GM19397 (cell line): ENCODE results near the gene SLIT2.
A peak's percentile ranks its signal among the peaks of the same experiment; 100 is the strongest.

Experiments used
- ATAC-seq: cut with Tn5 transposase; IDR thresholded peaks from one replicate; pipeline ENCODE4 v1.9.1; 2021; ENCODE audit warnings: mild to moderate bottlenecking, moderate library complexity; ENCODE audit not compliant: unreplicated experiment

The SLIT2 gene, protein sequence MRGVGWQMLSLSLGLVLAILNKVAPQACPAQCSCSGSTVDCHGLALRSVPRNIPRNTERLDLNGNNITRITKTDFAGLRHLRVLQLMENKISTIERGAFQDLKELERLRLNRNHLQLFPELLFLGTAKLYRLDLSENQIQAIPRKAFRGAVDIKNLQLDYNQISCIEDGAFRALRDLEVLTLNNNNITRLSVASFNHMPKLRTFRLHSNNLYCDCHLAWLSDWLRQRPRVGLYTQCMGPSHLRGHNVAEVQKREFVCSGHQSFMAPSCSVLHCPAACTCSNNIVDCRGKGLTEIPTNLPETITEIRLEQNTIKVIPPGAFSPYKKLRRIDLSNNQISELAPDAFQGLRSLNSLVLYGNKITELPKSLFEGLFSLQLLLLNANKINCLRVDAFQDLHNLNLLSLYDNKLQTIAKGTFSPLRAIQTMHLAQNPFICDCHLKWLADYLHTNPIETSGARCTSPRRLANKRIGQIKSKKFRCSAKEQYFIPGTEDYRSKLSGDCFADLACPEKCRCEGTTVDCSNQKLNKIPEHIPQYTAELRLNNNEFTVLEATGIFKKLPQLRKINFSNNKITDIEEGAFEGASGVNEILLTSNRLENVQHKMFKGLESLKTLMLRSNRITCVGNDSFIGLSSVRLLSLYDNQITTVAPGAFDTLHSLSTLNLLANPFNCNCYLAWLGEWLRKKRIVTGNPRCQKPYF (N-terminal part only)

DNA sequence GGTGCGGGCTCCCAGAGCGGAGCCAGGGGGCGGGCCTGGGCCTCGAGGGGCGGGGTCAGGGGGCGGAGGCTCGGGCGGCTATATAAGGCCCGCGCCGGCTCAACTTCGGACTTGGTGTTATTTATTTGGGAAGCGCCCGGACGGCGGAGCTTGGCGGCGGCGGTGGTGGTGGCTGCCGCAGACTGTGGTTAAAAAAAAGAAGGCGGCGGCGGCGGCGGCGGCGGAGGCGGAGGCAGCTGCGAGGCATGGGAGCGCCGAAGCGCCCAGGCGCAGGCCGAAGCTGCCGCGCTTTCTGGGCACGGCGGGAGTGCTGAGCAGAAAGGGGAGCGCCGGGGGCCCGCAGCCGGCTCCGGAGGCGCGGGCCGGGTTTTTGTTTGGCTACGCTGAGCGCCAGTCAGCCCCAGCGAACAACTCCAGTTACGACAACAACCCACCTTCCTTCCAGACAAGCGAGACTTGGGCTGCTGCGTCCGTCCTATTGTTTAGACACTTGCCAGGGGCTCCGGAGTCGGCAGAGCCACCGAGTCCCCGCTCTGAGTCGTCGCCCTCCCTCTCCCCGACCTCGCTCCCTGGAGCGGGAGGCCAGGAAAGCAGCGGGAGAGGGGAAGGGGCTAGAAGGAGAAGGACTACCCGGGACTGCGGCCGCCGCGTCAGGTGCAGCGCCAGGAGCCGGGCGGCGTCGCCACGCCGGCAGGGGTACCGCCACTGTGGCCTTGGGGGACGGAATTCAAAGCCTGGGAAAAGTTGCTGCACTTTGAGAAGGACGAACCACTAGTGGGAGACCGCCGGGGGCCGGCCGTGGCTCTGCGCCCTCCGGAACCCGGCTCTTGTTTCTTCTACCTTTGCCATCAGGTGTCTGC is at the start of gene SLIT2:
Gene SLIT2 (plus strand): TSS at position 110 of the 860 bp plus-strand sequence. CDS start 1,911 bp downstream, outside the sequence.
- peak; percentile 64 for ATAC-seq

DNA sequence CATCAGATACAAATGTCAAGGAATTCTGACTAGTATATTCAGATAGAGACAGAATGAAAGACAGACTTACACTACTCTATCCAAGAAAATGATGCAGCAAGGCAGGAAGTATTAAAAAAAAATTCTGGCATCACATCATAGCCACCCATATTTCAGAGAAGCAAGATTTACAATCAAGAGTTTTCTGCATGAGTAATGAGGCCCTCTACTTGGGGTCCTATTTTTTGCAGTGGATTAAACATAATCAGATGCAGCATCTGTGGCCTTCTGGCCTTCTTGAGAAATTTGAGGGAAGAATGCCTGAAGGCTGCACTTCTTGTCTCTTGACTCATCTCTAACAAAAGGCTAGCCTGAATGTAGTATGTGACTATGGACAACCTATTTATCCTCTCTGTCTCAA is 48.2 kb upstream of the SLIT2 start:
- ATAC-seq: no peak

DNA sequence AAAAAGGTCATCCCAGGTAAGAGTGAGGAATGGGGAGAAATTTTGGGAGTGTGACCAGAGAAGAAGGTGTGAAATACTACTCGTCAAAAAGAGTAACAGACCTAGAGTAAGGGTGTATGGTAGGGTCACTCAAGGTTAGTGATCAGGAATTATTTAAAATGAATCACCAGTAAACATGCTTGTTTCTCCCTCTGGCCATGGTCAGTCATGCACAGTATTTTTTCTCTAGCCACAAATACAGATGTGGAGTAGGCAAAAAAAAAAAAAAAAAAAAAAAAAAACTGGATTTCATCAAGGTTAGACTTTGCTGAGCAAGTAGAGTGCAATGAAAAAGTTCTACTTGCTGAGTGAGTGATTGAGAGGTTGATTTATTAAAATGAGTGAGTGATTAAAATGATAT is 34.2 kb upstream of the SLIT2 start:
- no peak for ATAC-seq

DNA sequence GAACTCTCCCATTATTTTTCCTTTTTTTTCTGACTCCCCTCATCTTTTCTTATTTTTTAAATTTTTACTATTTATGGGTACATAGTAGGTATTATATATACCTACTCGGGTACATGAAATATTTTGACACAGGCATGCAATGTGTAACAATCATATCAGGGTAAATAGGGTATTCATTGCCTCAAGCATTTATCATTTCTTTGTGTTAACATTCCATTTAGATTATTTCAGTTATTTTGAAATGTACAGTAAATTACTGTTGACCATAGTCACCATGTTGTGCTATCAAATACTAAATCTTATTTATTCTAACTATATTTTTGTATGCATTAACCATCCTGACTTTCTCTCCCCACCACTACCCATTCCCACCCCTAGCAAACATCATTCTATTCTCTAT is 33.8 kb upstream of the SLIT2 start:
- ATAC-seq: no peak

DNA sequence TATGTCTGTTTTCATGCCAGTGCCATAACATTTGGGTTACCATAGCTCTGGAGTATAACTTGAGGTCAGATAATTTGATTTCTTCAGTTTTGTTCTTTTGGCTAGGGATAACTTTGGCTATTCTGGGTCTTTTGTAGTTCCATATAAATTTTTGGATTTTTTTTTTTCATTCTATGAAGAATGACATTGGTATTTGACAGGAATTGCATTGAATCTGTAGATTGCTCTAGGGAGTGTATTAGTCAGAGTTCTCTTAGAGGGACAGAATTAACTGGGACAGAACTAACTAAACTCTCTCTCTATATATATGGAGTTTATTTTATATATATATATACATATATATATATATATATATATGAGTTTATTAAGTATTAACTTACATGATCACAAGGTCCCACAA is 32.2 kb upstream of the SLIT2 start:
- no peak for ATAC-seq

DNA sequence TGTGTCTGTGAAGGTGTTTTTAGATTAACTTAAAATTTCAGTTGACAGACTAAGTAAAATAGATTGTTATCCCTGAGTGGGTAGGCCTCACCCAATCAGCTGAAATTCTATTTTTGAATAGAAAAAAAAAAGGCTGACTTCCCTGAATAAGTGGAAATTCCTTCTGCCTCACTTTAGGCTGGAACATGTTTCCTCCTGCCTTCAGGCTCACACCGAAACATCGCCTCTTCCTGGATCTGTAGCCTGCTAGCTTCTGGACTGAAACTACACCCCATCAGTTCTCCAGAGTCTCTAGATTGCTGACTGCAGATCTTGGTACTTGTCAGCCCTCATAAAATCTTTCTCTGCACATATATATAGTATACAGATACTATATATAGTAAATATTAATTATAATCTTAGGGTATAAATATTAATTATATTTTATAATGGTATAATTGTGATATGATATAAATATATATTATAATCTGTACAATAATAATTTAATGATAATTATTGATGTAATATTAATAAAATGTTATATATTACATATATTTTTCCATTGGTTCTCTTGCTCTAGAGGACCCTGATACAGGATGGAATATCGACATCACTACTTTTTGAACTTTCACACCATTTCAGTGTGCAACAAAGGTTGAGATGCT is 13.7 kb upstream of the SLIT2 start:
- ATAC-seq: no peak

DNA sequence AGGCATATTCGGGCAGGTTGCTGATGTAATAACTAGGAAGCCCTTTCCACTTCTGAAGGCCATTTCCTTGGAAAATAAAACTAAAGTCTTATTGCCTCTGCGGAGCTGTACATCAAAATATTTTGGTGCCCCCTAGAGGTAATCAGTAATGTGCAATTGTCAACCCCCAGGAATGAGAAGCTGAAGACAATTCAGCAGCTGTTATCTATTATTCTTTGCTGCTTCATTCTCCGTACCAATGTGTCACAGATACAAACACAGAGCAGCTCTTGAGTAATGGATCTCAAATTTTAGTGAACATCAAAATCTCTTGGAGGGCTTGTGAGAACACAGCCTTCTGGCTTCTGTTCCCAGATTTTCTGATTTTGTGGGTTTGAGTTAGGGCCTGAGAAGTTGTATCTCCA is 3.5 kb upstream of the SLIT2 start:
- ATAC-seq: no peak

DNA sequence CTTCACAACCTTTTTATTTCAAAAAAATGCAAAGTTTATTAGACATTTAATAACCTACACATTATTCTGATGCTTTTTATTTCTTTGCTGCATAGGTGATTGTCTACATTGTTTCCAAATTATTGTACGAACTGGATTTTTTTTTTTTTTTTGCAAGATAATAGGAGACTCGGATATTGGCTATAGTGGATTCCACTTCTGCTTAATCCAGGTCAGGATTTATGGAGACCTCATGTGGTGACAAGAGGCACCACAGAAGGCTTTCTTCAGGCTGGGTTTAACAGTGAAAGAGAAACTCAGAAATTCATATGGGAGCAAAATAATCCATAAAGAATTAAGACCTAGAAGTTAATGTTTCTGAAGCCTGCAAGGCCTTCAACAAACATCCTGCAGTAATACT is 2.4 kb upstream of the SLIT2 start:
- ATAC-seq: no peak

DNA sequence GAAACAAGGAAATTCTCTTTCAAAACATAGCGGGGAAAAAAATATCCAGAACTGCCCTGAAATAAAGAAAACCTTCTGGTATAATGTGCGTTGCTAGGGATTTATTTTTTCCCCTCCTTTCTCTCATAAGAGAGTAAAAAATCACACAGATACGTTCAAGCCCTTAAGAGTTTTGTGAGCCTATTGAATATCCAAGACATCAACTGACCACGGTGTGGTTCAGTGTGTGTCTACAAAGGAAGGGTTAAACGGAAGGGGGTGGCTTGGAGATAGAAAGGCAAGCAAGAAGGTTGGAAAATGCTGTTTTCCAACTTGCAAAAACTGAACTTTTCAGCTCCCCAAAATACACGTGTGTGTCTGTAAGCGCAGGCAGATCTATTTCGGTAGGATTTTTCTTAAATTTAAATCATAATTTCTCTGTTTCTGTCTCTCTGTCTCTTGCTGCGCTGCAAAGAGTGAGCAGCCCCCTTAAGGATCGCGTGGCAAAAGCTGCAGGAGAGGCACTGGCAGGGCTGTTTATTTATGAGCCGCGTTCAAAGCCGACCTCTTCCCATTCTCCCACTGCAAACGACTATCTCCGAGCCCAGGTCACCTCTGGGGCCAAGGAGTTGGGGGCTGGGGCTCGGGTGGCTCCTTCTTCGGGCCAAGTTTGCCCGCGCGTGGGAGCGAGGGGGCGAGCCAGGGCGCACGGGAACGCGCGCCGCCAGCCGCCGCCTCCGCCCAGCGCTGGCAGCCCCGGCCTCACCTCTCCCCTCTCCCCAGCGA is 492 bp upstream of the SLIT2 start:
- ATAC-seq: no peak

DNA sequence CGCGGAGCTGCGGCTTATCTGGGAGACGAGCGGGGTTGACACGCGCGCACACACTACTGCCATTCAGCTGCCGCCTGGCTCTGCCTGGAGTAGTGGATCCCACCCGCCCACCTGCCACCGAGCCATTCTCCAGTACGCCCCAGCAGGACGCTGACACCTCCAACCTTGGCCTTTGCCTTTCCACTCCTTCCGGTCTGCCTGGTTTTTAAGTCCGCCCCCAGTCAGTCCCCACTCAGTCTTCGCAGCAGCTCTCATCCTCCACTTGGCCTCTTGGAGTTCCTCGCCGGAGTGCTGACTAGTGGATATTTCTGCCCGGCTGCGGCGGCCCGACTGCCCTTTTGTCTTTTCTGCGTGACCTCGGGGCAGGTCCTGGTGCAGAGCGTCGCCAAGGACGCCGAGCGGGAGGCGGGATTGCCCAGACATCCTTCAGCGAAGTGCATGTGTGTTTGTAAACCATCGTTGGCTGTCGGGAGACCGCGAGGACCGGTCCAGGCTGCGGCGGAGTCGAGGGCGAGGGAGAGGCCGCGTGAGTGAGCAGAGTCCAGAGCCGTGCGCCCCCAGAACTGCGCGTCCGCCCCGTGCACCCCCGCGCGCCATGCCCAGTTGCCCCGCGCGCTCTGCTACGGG is 1.1 kb downstream of the SLIT2 start:
- ATAC-seq: no peak

DNA sequence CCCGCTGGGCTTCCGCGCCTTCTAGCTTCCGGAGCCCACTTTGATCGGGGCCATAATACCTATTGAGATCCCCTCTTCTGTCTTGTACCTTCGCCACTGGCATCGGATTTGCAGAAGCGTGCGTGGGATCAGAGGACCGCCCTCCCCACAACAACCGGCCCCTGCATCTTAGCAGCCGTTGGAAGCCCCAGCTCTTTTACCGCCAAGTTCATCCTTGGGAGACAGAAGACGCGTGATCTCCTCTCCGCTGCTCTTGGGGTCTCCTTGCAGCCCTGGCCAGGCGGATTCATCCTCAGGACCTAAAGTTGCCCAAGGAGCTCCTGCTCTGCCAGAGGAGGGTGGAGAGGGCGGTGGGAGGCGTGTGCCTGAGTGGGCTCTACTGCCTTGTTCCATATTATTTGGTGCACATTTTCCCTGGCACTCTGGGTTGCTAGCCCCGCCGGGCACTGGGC is 1.6 kb downstream of the SLIT2 start:
- ATAC-seq: no peak

DNA sequence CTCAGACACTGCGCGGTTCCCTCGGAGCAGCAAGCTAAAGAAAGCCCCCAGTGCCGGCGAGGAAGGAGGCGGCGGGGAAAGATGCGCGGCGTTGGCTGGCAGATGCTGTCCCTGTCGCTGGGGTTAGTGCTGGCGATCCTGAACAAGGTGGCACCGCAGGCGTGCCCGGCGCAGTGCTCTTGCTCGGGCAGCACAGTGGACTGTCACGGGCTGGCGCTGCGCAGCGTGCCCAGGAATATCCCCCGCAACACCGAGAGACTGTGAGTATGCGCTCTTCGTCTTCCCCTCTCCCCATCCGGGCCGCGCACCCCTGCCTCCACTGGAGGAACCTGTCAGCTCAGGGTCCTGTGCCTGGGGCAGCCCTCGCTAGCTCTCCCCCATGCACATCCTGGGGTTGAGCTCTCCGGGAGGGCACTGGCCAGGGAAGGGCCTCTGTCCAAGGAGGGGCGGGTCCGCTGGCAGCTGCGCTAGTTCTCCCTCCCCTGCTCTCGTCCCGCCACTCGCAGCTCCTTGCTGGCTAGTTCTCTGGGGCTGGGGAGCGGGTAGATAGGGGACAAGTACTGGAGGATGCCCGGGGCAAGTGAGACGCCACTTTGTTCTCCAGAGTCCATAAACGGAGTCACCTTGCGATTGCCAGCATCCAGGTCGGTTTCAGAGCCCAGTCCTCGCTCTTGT is 2.2 kb downstream of the SLIT2 start:
- ATAC-seq: no peak

DNA sequence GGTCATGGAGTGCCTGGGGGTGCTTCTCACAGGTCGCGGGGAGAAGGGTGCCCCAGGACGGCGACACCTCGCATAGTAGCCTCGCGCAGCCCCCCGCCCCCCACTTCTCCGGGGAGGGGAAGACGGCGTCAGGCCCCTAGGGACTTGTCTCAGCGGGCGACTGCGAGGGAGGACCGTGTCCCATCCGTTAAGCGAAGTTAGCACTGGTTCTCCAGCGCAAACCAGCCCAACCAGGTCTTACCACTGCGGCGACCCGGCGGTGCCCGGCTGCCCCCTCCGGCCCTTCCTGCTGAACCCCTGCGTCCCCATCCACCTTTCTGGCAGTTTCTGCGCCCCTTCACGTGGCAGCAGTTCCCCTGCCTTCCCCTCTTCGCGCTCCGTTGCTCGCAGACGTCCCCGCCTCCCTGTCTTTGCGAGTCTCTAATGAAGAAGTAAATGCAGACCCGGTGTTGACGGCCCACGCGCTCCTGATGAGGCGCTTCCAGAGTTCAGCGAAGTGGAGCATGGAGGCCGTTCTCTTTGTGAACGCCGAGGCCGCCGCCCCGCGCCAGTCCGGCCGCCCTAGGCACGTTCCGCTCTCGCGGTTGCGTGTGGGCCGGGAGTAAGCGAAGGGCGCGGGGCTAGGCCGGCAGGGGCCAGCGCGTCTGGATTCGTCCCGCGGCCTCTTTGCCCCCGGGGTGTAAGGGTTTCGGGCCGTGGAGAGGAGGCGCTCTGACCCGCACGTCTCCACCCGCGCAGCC is 3.0 kb downstream of the SLIT2 start:
- ATAC-seq: no peak

DNA sequence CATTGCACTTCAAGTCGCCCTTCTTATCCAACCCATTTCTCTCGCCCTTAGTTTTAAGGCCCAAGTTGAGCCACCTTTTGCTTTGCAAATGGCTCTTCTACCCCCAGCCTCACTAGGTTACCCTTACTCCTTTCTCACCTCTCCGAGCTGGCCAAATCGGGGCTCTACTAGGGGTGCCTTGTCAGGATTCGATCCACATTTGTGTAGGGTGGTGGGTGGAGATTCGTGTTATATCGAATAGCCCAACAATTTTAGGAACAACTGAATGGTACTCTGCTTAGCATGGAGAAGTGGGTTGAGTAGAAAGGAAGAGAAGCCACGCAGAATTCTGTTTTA is 3.5 kb downstream of the SLIT2 start:
- ATAC-seq: no peak

DNA sequence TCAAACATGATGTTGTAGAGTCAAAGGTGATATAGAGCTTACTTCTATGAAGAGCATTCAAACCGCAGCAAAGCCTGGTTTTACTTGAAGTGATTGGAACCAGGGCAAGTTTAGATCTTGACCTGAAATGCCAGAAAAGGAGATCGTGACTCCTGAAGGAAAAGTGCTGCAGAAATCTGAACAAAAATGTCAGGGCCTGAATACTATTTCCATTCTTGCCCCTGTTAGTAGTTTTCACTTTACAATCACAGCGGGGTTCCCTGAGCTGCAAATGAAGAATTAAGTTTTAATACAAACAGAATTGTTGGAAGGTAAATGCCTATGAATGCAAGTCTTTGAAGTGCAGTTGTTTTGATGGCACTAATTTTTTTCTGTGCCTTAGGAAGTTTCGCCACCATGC is 4.1 kb downstream of the SLIT2 start:
- no peak for ATAC-seq

DNA sequence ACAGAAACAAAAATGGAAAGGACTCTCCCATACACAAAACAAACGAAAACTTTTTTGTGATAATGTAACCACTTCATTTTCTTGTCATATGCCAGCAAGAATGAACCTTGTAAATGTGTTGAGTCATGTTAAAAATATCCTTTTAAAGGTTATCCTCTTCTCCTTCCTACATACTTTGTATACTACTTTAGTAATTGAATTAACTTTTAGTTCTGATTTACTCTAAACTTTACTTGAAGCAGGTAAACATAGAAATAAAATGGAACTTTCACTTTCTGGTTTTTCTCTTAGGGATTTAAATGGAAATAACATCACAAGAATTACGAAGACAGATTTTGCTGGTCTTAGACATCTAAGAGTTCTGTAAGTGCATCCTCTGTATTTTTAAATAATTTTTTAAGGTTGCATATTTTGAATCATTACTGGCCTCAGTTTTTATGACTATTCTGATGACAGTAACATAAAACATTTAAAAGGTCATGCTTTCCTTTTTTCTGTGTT is 4.7 kb downstream of the SLIT2 start:
- ATAC-seq: no peak

DNA sequence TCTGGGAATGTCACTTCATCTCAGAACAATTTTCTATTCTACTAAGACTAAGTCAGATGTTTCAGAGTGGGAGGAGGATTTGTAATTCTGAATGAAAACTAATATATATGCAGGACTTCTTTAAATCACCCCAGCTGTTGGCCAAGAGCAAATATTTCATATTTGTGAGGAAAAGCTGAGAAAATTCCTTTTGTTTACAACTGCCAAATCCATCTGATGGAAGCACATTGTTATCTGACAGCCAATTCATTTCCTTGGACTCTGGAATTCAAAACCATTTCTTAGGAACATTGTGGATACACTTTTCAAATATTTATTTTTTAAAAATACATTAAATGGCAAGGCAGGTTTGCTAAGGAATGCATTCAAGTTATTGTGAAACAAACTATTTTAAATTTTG is 8.0 kb downstream of the SLIT2 start:
- ATAC-seq: no peak

DNA sequence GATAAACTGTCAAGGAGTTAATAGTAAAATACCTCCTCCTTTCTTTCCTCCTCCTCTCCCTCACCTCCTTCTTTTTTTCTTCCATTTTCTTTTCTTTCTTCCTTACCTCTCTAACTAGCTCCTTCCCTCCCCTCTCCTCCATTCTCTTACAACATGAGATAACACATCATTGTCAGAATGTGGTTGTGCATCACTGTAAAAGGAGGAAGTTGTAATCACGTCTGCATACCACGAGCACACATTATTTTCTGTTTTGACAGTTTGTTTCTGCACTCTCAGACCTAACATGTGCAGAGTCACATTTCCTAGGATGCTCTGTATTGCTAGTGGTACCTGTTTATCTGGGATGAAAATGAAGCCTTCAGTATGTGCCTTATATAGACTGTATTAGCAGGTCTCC is 9.1 kb downstream of the SLIT2 start:
- no peak for ATAC-seq
